GM21515 (cell line): Measurements from ENCODE around the gene DMWD.
A peak's percentile ranks its signal among the peaks of the same experiment; 100 is the strongest.

Experiments used
- ATAC-seq: cut with Tn5 transposase; IDR thresholded peaks from one replicate; pipeline ENCODE4 v1.9.1; 2021; ENCODE audit not compliant: unreplicated experiment

DMWD gene

DNA sequence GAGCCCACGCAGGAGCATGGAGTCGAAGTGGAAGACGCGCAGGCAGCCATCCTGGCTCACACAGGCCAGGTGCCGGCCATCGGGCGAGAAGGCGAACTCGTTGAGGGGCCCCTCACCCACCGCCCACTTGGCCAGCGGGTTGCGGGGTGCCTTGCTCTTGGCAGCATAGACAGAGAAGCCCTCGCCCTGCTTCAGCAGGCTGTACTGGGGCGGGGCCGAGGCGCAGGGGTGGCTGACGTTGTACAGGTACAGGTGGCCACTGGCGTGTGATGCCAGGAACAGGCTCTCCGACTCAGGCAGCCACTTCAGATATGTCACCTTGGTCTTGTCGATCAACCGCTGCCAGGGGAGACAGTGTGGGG is 6.1 kb downstream of the DMWD start:
- no peak for ATAC-seq

DNA sequence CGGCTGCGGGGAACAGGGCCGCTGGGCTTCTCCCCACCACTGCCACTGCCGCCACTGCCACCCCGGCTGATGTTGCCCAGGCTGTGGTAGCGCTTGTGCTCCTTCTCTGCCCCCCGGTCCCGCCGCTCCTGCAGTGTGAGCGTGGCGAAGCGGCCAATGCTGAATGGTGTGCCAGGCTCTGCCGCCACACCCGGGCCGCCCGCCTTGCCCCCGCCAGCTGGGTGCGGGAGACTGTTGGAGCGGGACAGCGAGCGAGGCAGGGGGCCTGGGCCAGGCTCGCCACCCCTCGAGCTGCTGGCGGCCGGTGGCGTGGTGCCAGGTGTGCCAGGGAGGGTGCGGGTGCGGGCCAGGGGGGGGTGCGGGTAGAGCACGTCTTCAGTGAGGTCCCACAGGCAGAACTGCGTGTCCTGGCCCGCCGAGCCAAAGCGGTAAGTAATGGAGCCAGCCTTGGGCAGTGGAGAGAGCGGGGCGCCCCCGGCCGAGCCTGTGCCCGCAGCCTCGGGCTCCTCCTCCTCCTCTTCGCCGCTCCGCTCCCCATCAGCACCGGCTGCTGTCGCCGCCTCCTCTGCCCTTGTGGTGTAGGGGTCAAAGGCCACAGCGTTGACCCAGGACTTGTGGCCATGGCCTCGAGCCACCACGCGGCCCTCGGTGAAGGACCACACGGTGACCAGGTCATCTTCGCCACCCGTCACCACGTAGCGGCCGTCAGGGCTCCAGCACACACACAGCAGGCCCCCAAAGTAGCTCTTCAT is 6.7 kb downstream of the DMWD start:
- no peak for ATAC-seq

DNA sequence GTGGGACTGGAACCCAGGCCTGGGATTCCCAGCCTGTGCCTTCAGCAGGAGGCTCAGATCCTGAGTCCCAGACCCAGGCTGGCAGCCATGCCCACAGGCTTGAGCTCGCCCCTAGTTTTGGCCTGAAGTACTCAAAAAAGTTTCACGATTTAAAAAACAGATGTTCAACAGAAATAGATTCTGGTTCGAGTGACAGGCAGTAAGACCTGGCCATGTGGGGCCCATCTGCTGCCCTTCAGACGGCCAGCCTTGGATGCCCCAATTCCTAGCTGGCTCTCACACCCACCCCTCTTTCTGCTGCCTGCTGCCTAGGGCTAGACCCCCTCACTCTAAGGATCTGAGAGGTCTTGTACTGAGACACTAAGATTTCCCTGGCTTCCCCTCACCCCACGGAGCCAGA is 7.5 kb downstream of the DMWD start:
- ATAC-seq: no peak

DNA sequence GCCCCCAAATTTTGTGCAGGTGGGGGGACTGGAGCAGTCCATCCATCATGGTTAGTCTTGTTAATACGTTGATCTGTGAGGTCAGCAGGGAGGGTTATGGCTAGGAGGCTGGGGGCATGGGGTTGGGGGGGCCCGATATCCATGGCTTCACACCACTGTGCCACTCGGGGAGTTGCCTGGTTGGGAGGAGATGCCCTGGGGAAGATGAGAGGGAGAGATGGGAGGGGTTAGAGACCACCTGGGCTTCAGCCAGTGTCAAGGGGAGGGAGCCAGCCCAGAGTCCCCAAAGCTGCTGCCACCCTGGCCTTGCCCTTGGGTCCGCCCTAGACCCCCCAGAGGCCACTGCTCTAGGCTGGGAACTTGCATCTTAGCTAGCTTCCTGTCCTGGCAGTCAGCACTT is 8.5 kb downstream of the DMWD start:
- ATAC-seq: no peak

DNA sequence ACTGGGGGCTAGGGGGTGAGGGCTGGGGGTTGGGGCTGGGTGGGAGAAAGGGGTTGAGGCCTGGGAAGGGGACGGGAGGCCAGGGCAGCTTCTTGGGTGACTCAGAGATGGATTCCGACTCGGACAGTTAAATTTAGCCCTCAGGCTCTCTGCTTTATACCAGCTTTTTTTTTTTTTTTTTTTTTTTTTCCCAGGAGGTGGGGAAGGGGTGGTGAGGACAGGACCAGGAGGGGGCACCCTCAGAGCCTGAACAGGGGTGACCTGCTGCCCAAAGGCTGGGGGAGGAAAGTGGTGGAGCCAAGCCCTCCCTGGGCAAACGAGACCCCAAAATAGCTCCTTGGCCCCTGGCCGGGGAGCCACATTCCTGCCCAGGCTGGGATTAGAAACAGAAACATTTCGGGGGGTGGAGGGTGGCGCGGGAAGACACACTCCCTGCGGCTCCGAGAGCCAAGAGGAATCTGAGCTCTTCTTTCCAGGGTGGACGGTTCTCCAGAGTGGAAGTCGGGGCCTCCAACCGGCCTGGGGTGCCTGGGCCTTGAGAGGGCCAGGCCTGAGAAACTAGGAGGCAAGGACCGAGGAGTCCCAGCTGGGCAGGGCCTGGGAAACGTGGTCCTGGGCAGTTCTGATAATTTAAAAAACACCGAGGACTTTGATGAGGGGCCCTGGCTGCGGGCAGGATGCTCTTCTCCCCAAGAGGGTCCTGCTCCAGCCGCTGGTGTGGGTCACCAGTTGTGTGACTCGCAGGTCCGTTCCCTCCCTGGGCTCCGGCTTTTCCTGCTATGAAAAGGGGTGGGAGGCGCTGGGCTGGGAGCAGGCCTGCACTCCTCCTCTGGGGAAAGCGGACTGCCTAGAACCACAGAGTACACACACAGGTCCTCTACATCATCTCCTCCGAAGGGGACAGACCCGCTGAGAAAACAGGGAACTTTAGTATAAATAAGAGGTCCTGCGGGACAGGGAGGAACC is 9.5 kb downstream of the DMWD start:
- no peak for ATAC-seq

DNA sequence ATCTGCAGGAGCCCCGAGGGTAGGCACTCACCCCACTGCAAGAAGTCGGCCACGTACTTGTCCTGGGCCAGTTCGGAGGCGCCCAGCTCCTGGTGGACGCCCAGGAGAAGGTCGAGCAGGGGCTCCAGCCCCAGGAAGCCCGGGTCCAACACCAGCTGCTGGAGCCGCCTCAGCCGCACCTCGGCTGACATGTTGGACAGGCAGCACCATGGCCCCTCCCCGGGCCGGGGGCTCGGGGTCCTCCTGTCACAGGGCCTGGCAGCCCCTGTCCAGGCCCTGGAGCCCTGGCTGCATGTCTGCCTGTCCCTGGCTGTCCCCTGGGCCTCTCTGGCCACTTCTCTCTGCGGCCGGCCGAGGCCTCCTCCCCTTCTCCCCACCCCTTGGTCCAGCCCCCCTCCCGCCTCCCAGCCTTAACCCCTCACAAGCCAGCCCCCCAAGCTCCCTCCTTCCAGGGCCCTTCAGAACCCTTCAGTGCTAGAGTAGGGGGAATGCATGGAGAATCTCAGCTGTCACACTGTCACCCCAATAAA is 10.4 kb downstream of the DMWD start, which contains the start of gene DMPK:
Gene DMPK, minus strand, starts transcription at position 329 of the 530 bp plus-strand sequence. Its CDS starts 138 bp downstream, at position 191.
- ATAC-seq: no peak

DNA sequence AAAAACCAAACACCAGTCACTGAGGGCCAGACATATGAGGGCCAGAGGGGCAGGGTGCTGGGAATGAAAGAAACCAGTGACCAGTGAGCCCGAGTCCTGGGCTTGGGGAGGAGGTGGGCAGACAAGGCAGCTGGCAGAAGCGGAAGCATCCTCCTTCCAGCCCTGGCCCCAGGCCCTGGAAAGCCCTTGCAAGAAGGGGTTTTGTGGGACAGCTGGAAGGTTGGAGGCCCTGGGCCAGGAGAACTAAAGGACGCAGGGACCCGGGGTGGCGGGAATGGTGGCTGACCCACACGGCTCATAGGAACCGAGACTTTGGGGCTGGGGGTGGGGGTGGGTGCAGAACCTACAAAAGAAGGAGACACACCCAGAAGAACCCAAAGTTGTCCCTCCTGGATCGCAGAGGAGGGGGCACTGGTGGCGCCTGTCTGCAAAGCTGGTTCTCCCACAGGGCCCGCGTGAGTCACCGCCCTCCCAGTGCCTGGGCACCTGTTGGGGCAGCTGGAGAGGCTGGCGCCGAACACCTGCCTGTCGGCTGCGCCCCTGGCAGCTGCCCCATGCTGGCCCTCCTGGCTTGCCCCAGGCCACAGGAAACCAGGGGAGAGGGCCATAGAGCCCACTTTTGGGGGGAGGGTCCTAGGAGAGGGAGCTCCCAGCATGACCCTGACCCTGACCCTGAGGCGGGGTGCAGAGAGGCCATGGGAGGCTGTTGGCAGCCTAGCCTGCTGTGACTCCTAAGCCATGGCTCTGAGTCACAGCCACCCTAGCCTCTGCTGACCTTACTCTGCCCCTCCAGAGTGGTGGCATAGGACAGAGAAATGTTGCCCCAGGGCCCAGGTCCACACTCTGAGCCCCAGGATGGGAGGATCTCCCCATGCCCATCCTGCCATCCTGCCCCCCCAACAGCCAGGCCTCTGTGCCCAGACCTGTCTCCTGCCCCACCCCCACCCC is 11.2 kb downstream of the DMWD start:
- ATAC-seq: no peak

DNA sequence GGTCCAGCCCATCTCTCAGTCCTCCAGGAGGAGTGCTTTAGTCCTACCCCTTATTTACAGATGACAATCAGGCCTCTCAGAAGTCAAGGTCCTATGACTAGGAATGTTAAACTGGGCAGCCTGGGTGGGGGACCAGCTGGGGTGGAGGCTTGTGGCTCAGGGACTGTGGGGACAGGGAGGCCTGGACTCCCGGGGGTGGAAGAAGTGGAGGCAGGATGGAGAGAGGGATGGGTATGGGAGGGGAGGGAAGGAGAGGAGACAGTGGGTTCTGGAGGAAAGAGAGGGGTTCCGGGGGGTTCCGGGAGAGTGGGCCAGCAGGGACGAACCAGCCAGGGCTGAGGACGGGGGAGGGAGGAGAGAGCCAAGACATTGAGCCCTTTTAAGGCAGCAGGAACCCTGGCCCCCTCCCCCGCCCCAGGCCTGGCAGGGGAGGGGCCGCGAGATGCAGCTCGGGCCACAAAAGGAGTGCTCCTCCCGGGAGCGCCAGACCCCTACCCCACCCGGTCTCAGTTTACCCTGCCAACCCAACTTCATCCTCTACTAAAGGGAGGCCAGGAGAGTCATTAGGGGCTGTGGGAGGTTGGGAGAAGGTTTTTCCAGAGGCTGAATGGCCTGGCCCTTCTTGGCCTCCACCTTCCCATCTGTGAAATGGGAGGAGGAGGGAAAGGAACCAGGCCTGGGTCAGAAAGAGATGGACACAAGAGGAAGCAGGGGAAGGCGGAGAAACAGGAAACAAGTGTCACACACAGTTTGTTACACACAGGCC is 12.0 kb downstream of the DMWD start:
- no peak for ATAC-seq

DNA sequence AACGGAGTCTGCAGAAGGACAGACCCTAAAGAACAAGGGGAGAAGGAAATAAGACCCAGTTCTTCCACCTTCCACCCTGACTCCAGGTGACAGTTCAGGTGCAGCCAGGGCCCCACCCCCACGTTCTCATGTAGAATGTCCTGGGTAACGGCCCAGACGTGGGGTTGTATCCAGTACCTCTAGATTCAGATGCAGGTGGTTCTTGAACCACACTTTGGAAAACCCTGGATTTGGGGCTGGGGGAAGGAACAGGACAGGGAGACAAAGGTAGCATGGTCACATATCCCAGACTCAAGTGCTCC is 12.5 kb downstream of the DMWD start:
- ATAC-seq: no peak

DNA sequence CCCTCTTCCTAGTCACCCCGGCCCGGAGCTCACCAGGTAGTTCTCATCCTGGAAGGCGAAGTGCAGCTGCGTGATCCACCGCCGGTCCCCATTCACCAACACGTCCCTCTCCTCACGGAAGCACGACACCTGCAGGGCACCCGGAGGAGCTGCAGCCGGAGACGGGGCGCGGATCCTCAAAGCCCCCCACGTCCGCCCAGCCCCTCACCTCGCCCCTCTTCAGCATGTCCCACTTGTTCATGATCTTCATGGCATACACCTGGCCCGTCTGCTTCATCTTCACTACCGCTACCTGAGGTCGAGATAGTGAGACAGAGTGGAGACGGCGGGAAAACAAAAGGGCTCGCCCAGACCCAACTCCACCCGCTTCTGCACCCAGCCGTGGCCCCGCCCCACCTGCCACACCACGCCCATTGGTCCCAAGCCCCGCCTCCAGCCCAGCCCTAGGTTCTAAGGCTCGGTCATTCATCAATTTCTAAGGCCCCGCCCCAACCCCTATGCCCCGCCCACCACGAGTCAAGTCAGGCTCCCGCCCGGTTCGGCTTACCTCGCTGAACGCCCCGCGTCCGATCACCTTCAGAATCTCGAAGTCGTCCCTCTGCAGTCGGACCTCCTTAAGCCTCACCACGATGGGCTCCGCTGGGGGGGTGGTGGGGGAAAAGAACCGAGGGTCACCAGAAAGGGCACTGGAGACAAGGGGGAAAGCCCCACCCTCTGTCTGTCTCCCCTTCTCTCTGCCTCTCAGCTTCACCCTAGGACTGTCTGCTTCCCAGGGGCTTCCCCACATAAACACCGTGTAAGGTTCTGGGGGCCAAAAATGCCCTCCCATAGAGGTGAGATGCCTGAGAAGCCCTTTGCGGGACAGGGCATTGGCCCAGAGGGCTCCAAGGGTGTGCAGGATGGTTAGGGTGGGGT is 13.2 kb downstream of the DMWD start:
- peak; percentile 73 for ATAC-seq

DNA sequence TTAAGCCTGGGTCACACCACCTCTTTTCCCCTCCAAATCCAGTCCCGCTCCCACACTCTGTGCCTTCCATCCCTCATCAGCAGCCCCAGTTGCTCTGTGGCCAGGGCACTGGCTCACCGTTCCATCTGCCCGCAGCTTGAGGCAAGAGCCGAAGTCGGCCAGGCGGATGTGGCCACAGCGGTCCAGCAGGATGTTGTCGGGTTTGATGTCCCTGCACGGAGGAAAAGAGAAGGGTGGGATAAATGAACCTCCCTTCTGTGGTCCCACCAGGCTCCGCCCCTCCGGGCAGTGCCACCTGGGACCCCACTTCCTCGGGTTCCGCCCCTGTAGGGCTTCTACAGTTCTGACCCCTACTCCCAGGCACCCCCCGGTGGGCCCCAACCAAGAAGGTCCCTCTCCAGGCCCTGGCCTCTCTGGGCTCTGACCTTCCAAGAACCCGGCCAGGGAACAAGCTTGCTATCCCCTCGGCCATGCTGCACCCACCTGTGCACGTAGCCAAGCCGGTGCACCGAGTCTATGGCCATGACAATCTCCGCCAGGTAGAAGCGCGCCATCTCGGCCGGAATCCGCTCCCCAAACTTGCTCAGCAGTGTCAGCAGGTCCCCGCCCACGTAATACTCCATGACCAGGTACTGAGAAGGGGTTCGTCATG is 14.5 kb downstream of the DMWD start:
- no peak for ATAC-seq

DNA sequence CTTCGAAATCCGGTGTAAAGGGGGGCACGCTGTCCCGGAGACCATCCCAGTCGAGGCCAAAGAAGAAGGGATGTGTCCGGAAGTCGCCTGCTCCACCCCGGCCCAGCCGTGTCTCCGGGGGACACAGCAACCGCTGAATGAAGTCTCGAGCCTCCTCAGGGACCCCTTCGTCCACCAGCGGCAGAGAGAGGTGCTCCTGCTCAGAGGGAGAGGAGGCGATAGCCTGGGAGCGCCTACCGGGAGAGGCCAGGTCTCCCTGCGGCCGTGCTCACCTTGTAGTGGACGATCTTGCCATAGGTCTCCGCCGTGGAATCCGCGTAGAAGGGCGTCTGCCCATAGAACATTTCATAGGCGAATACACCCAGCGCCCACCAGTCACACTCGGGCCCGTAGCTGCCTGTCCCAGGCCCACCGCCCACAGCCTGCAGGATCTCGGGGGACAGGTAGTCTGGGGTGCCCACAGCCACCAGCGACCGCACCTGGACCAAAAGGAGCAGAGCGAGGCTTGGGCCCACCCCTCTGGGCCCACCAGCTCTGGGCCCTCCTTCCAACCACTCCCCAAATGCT is 15.2 kb downstream of the DMWD start:
- ATAC-seq: no peak

DNA sequence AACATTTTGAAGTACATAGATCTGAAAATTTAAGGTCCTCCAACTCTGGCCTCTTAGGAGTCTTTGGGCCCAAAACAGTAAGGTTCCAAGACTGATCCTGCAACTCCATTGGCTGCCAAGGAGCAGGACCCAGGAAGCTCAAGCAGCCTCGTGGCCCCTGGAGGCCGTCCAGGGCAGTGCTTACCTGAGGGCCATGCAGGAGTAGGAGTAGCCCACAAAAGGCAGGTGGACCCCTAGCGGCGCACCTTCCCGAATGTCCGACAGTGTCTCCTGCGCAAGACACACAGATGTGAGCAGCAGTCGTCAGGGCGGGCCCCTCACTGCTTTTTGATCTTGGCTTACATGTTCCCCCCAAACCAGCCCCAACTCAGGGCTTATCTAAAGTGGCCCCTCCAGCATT is 17.9 kb downstream of the DMWD start:
- ATAC-seq: no peak

DNA sequence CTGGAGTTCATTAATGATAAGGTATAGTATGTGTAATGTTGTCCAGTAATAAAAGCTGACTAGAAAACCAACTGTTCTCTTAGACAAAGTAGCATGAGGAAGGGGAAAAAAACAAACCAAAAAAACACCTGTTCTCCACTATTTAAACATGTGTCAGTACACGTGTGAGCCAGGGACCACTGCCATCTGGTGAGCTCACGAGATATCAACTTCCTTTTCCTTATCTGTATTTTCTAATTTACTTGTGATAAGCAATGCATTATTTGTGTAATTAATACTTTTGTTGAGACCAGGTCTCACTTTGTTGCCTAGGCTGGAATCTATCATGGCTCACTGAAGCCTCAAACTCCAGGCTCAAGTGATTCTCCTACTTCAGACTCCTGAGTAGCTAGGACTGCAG is 19.3 kb downstream of the DMWD start:
- no peak for ATAC-seq

DNA sequence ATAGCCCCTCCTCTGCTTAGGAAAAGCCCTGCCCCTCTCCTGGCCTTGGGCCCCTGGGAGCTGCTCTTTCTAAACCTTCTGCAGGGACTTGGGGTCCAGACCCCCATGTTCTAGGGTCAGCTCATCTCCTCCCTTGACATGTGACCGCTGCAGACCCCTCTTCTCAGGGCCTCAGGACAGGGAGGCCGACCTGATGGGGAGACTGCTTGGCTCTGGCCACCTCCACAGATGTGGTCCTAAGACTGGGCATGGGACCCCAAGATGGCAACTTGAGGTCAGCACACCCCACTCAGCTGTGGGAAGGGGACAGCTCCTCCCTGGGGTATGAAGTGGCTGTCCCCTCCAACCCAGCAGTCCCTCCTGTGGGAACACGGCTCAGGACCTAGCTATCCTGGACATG is 19.7 kb downstream of the DMWD start:
- no peak for ATAC-seq

DNA sequence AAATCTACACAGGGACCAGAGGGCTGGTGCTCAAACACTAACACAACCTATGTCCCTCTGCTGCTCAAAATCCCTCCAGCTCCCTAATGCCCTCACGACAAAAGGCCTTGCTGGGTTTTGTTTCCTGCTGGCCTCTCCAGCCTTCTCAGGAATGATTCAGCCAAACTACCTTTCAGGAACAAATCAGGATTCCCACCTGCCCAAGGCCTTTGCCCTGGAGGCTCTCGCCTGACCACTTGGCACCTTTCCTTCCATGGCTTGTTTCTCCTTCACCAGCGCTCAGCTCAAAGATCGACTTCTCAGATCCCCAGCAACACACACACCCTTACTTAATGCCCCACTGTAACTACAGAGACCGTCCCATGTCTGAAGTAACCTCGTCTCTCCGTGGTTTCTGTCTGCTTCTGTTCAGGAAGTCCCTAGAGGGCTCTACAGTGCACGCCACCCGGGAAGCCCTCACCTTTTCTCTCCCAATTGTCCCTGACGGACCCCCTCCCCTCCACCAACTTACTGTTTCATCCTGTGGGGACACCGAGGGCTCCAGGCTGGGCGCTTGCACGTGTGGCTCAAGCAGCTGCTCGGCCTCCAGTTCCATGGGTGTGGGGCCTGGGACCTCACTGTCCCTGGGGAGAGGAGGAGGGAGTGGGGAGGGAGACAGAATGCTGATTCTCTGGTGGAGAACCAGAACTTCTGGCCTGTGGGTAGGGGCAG is 20.4 kb downstream of the DMWD start:
- ATAC-seq: no peak

DNA sequence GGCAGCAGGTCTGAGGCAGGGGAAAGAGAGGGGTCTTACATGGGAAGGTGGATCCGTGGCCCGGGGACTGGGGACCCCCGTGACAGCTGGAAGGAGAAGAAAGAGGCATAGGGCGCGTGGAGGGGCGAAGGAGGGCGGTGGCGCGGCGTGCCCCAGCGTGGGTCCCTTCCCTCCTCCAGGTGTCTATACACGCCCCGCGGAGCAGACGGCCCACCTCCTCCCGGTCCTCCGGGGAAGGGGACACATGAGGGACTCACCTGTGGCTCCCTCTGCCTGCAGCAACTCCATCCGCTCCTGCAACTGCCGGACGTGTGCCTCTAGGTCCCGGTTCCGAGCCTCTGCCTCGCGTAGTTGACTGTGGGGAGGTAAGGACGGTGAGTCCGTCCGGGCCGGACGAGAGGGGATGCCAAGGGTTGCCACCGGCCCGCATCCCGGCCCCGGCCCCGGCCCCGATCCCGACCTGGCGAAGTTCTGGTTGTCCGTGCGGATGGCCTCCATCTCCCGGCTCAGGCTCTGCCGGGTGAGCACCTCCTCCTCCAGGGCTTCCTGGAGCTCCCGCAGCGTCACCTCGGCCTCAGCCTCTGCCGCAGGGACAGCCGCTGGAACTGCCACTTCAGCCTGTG is 21.2 kb downstream of the DMWD start:
- ATAC-seq: no peak
